A673 (cell line): ENCODE results near the gene SLC38A1.

Source experiments
- CTCF ChIP-seq: fragments of 300-800, 200-600 bp; sonication (generic); conservative IDR thresholded peaks from 2 replicates; pipeline ENCODE4 v1.5.1; 2017; ENCODE audit warnings: low read depth, mild to moderate bottlenecking, antibody characterized with exemption, low read length, moderate library complexity, mixed read lengths
- EZH2 ChIP-seq: fragments of 200-600 bp; sonication (generic); IDR thresholded peaks from 2 replicates; pipeline ENCODE4 v1.6.1; 2017; ENCODE audit warnings: borderline replicate concordance, low read depth, mild to moderate bottlenecking, mixed read lengths, antibody characterized with exemption, low read length; ENCODE audit not compliant: poor library complexity, severe bottlenecking

- TF ChIP-seq CTCF: no peak
- no peak for TF ChIP-seq EZH2
Measured at GRCh38 chr12:46230306-46230705, 38.5 kb downstream of the SLC38A1 start.
